IMR-90 (cell line): ENCODE results near the gene TJP3. TPM values are rescaled to one million over a fixed set of nuclear protein-coding genes. Genes with fewer than 3 reads are reported as not detected.

Experiments
- ATAC-seq: fragments of 200-7000 bp; cut with Tn5 transposase; 2 replicates; pipeline ENCODE4 v1.9.1; 2020; ENCODE audit warnings: low read depth, mild to moderate bottlenecking, moderate library complexity
- BruUV-seq: library from RNA; stranded (reverse); fragments of 400-500 nt; replicated peaks from 2 replicates; lab custom pipeline; 2021; lab: Mats Ljungman, UMichigan
- CTCF ChIA-PET: fragments of 300-600 bp; formaldehyde crosslinking; extraction: SDS; loops from one replicate; lab custom pipeline; 2021; ENCODE audit warnings: antibody characterized with exemption; lab: Yijun Ruan, JAX
- POLR2A ChIA-PET: fragments of 300-600 bp; sonication (Branson Sonifier 250); formaldehyde crosslinking; loops from one replicate; lab custom pipeline; 2022; ENCODE audit warnings: antibody characterized with exemption; ENCODE audit not compliant: unreplicated experiment; lab: Charles Lee
- DNase-seq: peaks from one replicate; pipeline ENCODE4 v3.0.0; 2013
- H2AFZ ChIP-seq: replicated peaks from 2 replicates; pipeline ENCODE3; 2013; ENCODE audit warnings: low read length, mild to moderate bottlenecking; ENCODE audit not compliant: poor library complexity
- H2AK5ac ChIP-seq: 2 replicates; pipeline ENCODE4 v1.6.1; 2013; ENCODE audit warnings: low read depth, low read length, inconsistent platforms
- H2AK9ac ChIP-seq: replicated peaks from 2 replicates; pipeline ENCODE3; 2013; ENCODE audit warnings: mild to moderate bottlenecking, low read depth, low read length, moderate library complexity; ENCODE audit not compliant: poor library complexity
- H2BK120ac ChIP-seq: 2 replicates; pipeline ENCODE4 v1.6.1; 2013; ENCODE audit warnings: low read depth, low read length, inconsistent platforms
- H2BK15ac ChIP-seq: 3 replicates; pipeline ENCODE4 v1.6.1; 2013; ENCODE audit warnings: low read depth, low read length, inconsistent platforms
- H2BK20ac ChIP-seq: 2 replicates; pipeline ENCODE4 v1.6.1; 2013; ENCODE audit warnings: low read depth, mild to moderate bottlenecking, inconsistent platforms, low read length, moderate library complexity
- H2BK5ac ChIP-seq: 2 replicates; pipeline ENCODE4 v1.6.1; 2013; ENCODE audit warnings: mild to moderate bottlenecking, low read depth, low read length, inconsistent platforms; ENCODE audit not compliant: poor library complexity, severe bottlenecking
- H3K14ac ChIP-seq: replicated peaks from 2 replicates; pipeline ENCODE4 v1.6.1; 2013; ENCODE audit warnings: low read depth, low read length, inconsistent platforms
- H3K18ac ChIP-seq: 2 replicates; pipeline ENCODE4 v1.6.1; 2013; ENCODE audit warnings: low read depth, low read length, control low read depth
- H3K23ac ChIP-seq: 2 replicates; pipeline ENCODE4 v1.6.1; 2013; ENCODE audit warnings: low read depth, low read length, inconsistent platforms
- H3K27ac ChIP-seq: 2 replicates; pipeline ENCODE4 v1.5.1; 2013; ENCODE audit warnings: mild to moderate bottlenecking, control low read depth, low read length; ENCODE audit not compliant: insufficient read depth
- H3K27me3 ChIP-seq: 2 replicates; pipeline ENCODE4 v1.6.1; 2013; ENCODE audit warnings: low read length; ENCODE audit not compliant: control insufficient read depth, insufficient read depth
- H3K36me3 ChIP-seq: 2 replicates; pipeline ENCODE4 v1.6.1; 2013; ENCODE audit warnings: low read length, mixed read lengths; ENCODE audit not compliant: control insufficient read depth, insufficient read depth
- H3K4ac ChIP-seq: 2 replicates; pipeline ENCODE4 v1.6.1; 2013; ENCODE audit warnings: low read depth, low read length, inconsistent platforms
- H3K4me1 ChIP-seq: 2 replicates; pipeline ENCODE4 v1.6.1; 2013; ENCODE audit warnings: low read length, mixed read lengths; ENCODE audit not compliant: control insufficient read depth, insufficient read depth
- H3K4me2 ChIP-seq: 2 replicates; pipeline ENCODE4 v1.6.1; 2013; ENCODE audit warnings: low read depth, mild to moderate bottlenecking, control low read depth, low read length, moderate library complexity
- H3K4me3 ChIP-seq: 2 replicates; pipeline ENCODE4 v1.5.1; 2013; ENCODE audit warnings: low read depth, mild to moderate bottlenecking, control low read depth, low read length, moderate library complexity; ENCODE audit not compliant: insufficient read depth
- H3K56ac ChIP-seq: 2 replicates; pipeline ENCODE4 v1.6.1; 2013; ENCODE audit warnings: low read length, inconsistent platforms; ENCODE audit not compliant: insufficient read depth; ENCODE audit errors: extremely low read depth
- H3K79me1 ChIP-seq, 2 experiments: 2 replicates each; pipeline ENCODE4 v1.6.1; 2013; ENCODE audit warnings: low read length in 2 of 2, inconsistent platforms in 1 of 2, low read depth in 1 of 2
- H3K9ac ChIP-seq: 2 replicates; pipeline ENCODE4 v1.6.1; 2013; ENCODE audit warnings: low read depth, low read length, control low read depth
- H3K9me1 ChIP-seq: 2 replicates; pipeline ENCODE4 v1.6.1; 2013; ENCODE audit warnings: low read length, inconsistent platforms; ENCODE audit not compliant: insufficient read depth
- H3K9me3 ChIP-seq: 2 replicates; pipeline ENCODE4 v1.6.1; 2013; ENCODE audit warnings: low read length; ENCODE audit not compliant: control insufficient read depth, insufficient read depth
- H4K20me1 ChIP-seq: 2 replicates; pipeline ENCODE4 v1.6.1; 2013; ENCODE audit warnings: low read length, inconsistent platforms; ENCODE audit not compliant: insufficient read depth
- H4K5ac ChIP-seq: 2 replicates; pipeline ENCODE4 v1.6.1; 2013; ENCODE audit warnings: mild to moderate bottlenecking, low read depth, low read length, control low read depth
- H4K8ac ChIP-seq, 2 experiments: 2 replicates each; pipeline ENCODE4 v1.6.1; 2013; ENCODE audit warnings: low read depth in 2 of 2, low read length in 2 of 2, control low read depth in 1 of 2, inconsistent platforms in 1 of 2
- H4K91ac ChIP-seq: 2 replicates; pipeline ENCODE4 v1.6.1; 2013; ENCODE audit warnings: low read depth, low read length, inconsistent platforms; ENCODE audit not compliant: insufficient read depth
- BHLHE40 ChIP-seq: fragments of 150-350 bp; IDR thresholded peaks from 2 replicates; pipeline ENCODE4 v1.6.1; 2016; ENCODE audit warnings: mild to moderate bottlenecking, low read depth, low read length
- ELK1 ChIP-seq: fragments of 150-350 bp; IDR thresholded peaks from 2 replicates; pipeline ENCODE4 v1.6.1; 2016; ENCODE audit warnings: low read depth, mild to moderate bottlenecking, low read length, moderate library complexity, borderline replicate concordance
- SMC3 ChIP-seq: fragments of 150-350 bp; IDR thresholded peaks from 2 replicates; pipeline ENCODE4 v1.6.1; 2016; ENCODE audit warnings: low read depth, mild to moderate bottlenecking, antibody characterized with exemption, low read length, moderate library complexity
- WGBS, 2 experiments: methylation state at CpG; one replicate each; pipeline versions ENCODE4 v1.1.5 to v1.1.7; 2013; ENCODE audit warnings: missing lambda C conversion rate in 2 of 2; ENCODE audit not compliant: insufficient read length in 1 of 2; ENCODE audit errors: extremely low coverage in 2 of 2; 5-methylcytosine and 5-hydroxymethylcytosine counted together
- dilution Hi-C: fragments of 300-500 bp; cut with HindIII; formaldehyde crosslinking; loops from one replicate; pipeline ENCODE4 v1.14.3; 2018; ENCODE audit warnings: low sequenced_read_pairs; ENCODE audit not compliant: unreplicated experiment
- in situ Hi-C: fragments of 300-500 bp; cut with MboI; formaldehyde crosslinking; loops from 3 replicates; pipeline ENCODE4 v1.14.3; 2019; ENCODE audit warnings: low sequenced_read_pairs, inconsistent platforms, mixed read lengths
- intact Hi-C: fragments of 100-400 bp; cut with micrococcal nuclease; formaldehyde crosslinking; loops from 2 replicates; pipeline ENCODE4 v1.10.0; 2022
- polyA plus RNA-seq, 3 experiments: library from polyadenylated mRNA; depleted of rRNA; stranded (reverse); fragments of >200 nt; gene quantifications; 2 replicates each; pipeline ENCODE4 v1.2.3, GENCODE V29; 2012; ENCODE audit warnings: low replicate concordance in 1 of 3
- total RNA-seq: library from RNA; depleted of rRNA; stranded (reverse); fragments of >200 nt; gene quantifications from 2 replicates; pipeline ENCODE4 v1.2.3, GENCODE V29; 2012

TJP3 gene
- total and polyA plus RNA-seq, 2 of the 4 experiments (the other 2 are of a cell fraction) = not detected

- Histone ChIP-seq H2AK5ac (no peak overlapping the region), H2BK120ac (no peak overlapping the region), H3K9me3 (no peaks in the 10 kb centered on the region), H3K4me3 (no peak overlapping the region), H3K27ac (no peak overlapping the region), H4K20me1 (peaks cover 89% of the 10 kb centered on the region), H3K4ac (no peak overlapping the region), H3K4me1 (peaks cover 1% of the 10 kb centered on the region; the same call in 1 of the 2 replicates), H4K5ac (no peak overlapping the region), H3K56ac (no peak overlapping the region), H2BK20ac (no peak overlapping the region), H2BK5ac (no peak overlapping the region), H4K91ac (no peak overlapping the region), H3K9ac (no peak overlapping the region), H2BK15ac (no peak overlapping the region), H3K14ac (no peak overlapping the region), H3K27me3 (no peaks in the 10 kb centered on the region), H3K79me1 (peaks cover 20 to 66% of the 10 kb centered on the region in 2 experiments), H3K4me2 (no peak overlapping the region), H3K9me1 (peaks cover 6% of the 10 kb centered on the region), H4K8ac (no peak overlapping the region), H3K23ac (no peak overlapping the region), H2AFZ (peak overlapping the region; percentile 7), H3K18ac (no peak overlapping the region), H3K36me3 (peaks cover 11% of the 10 kb centered on the region), H2AK9ac (no peak overlapping the region)
- DNase-seq = no peak
- dilution Hi-C loops (no loop called here), intact Hi-C loops (no loop called here), in situ Hi-C loops (no loop called here)
- 95% methylated on average over 4 of the region's 16 CpGs; no CpG with 5 or more reads in 1 of the 2 experiments for WGBS, 2 experiments
- ChIA-PET POLR2A (no interaction called here), CTCF (no interaction called here)
- no peak for ATAC-seq
- no peak for TF ChIP-seq ELK1
- TF ChIP-seq SMC3 = no peak
- TF ChIP-seq BHLHE40 = no peak
- BruUV-seq = no TSS peak
Measured at GRCh38 chr19:3691372-3691716, 16.8 kb upstream of the TJP3 start.
